Stimulated activated CD4-positive, alpha-beta T cell treated with anti-CD3 and anti-CD28 coated beads, Interleukin-12 subunit alpha, Interleukin-12 subunit beta, amount 100 ng/mL, for 48 hours (primary cell): Measurements from ENCODE around the gene GATAD2B.
A peak's percentile ranks its signal among the peaks of the same experiment; 100 is the strongest.

Experiments
- DNase-seq, 3 donors: peaks; one replicate each; pipeline ENCODE4 v3.0.0-alpha.2; 2020; ENCODE audit warnings: low read depth in 2 of 3, low spot score in 1 of 3

GATAD2B gene

GRCh38 chr1:153922972-153923925 is at the start of gene GATAD2B:
Gene GATAD2B (minus strand): TSS chr1:153922972. CDS start chr1:153828347, 94,625 bp downstream.
- peak; percentile 99 to 100 (median 99) for DNase-seq

- DNase-seq, result no peak
Observed at GRCh38 chr1:153970346-153970745, 47.6 kb upstream of the GATAD2B start.

- no peak for DNase-seq
Observed at GRCh38 chr1:153968972-153969371, 46.2 kb upstream of the GATAD2B start.

GRCh38 chr1:153968408-153968807 is 45.6 kb upstream of the GATAD2B start:
- DNase-seq, result no peak

GRCh38 chr1:153968000-153968363 is 45.2 kb upstream of the GATAD2B start:
- DNase-seq, result no peak

GRCh38 chr1:153967107-153967999 is 44.6 kb upstream of the GATAD2B start, which contains the start of gene CREB3L4:
Gene CREB3L4 (plus strand): TSS chr1:153967902. CDS start chr1:153968526, 624 bp downstream.
- peak; percentile 54 to 75 (median 68) for DNase-seq

- DNase-seq, result no peak
Observed at GRCh38 chr1:153963850-153964331, 41.1 kb upstream of the GATAD2B start.

- DNase-seq, result peak; percentile 89 to 97 (median 96)
Observed at GRCh38 chr1:153963030-153963849, 40.5 kb upstream of the GATAD2B start, which contains the start of gene SLC39A1. Gene SLC39A1 (minus strand): TSS chr1:153963537. CDS start chr1:153962715, 822 bp downstream.

GRCh38 chr1:153962088-153963029 is 39.6 kb upstream of the GATAD2B start:
- no peak for DNase-seq

GRCh38 chr1:153961421-153961820 is 38.6 kb upstream of the GATAD2B start:
- DNase-seq, result no peak

GRCh38 chr1:153960206-153960605 is 37.4 kb upstream of the GATAD2B start:
- no peak for DNase-seq

GRCh38 chr1:153959454-153959853 is 36.7 kb upstream of the GATAD2B start:
- DNase-seq, result no peak

GRCh38 chr1:153958961-153959260 is 36.1 kb upstream of the GATAD2B start:
- DNase-seq, result no peak

GRCh38 chr1:153958111-153958960 is 35.6 kb upstream of the GATAD2B start, which contains the start of gene CRTC2:
Gene CRTC2 (minus strand): TSS chr1:153958612. CDS start chr1:153958497, 115 bp downstream.
- DNase-seq, result peak; percentile 95 to 97 (median 96)

- peak in 1 of 3 donors; percentile 22 for DNase-seq
Observed at GRCh38 chr1:153957744-153958110, 35.0 kb upstream of the GATAD2B start.

GRCh38 chr1:153956997-153957715 is 34.4 kb upstream of the GATAD2B start:
- no peak for DNase-seq

GRCh38 chr1:153954826-153955225 is 32.1 kb upstream of the GATAD2B start:
- DNase-seq, result no peak

- no peak for DNase-seq
Observed at GRCh38 chr1:153953859-153954365, 31.1 kb upstream of the GATAD2B start.
